SU-DHL-6 (cell line): ENCODE data around the gene UQCRQ.
"Not testable (repeated sequence)": the region's sequence is repeated elsewhere in the genome, so short reads cannot be mapped to it uniquely, and the experiment has no call there.

ENCODE experiments used
- H2AFZ ChIP-seq: fragments of 200-600 bp; sonication (generic); 2 replicates; pipeline ENCODE4 v1.6.1; 2014; ENCODE audit warnings: low read depth, mild to moderate bottlenecking, moderate library complexity, mixed read lengths, antibody characterized with exemption, low read length; ENCODE audit not compliant: severe bottlenecking
- H3F3A ChIP-seq: fragments of 200-600 bp; shearing (Covaris generic); 2 replicates; pipeline ENCODE4 v1.6.0; 2016; ENCODE audit warnings: antibody characterized with exemption, mild to moderate bottlenecking; ENCODE audit not compliant: insufficient read depth
- H3K27ac ChIP-seq: fragments of 200-600 bp; sonication (generic); 2 replicates; pipeline ENCODE4 v1.5.1; 2016; ENCODE audit warnings: low read depth, mild to moderate bottlenecking, low read length, moderate library complexity, mixed read lengths
- H3K27me3 ChIP-seq: fragments of 200-600 bp; sonication (generic), shearing (Covaris generic); 2 replicates; pipeline ENCODE4 v1.6.0; 2014; ENCODE audit warnings: mild to moderate bottlenecking, low read length
- H3K36me3 ChIP-seq: fragments of 200-600 bp; sonication (generic); 2 replicates; pipeline ENCODE4 v1.6.1; 2014; ENCODE audit warnings: mild to moderate bottlenecking, low read length, mixed read lengths
- H3K4me2 ChIP-seq: fragments of 300-600, 200-600 bp; shearing (Covaris generic), sonication (generic); 2 replicates; pipeline ENCODE4 v1.6.0; 2014; ENCODE audit warnings: low read length, low read depth, mild to moderate bottlenecking; ENCODE audit not compliant: poor library complexity, severe bottlenecking
- H3K4me3 ChIP-seq: fragments of 200-600 bp; sonication (generic); 2 replicates; pipeline ENCODE4 v1.5.1; 2014; ENCODE audit warnings: antibody characterized with exemption, low read length, mild to moderate bottlenecking, mixed read lengths; ENCODE audit not compliant: insufficient read depth, poor library complexity, severe bottlenecking
- H3K79me2 ChIP-seq: fragments of 200-600 bp; sonication (generic); 2 replicates; pipeline ENCODE4 v1.6.1; 2014; ENCODE audit warnings: mild to moderate bottlenecking, low read length, moderate library complexity; ENCODE audit not compliant: insufficient read depth
- H3K9ac ChIP-seq: fragments of 200-600 bp; sonication (generic); 2 replicates; pipeline ENCODE4 v1.7.0; 2014; ENCODE audit warnings: mild to moderate bottlenecking, low read length
- H3K9me2 ChIP-seq: fragments of 200-600 bp; sonication (generic); replicated peaks from 2 replicates; pipeline ENCODE4 v1.6.1; 2014; ENCODE audit warnings: low read length; ENCODE audit not compliant: insufficient read depth
- H3K9me3 ChIP-seq: fragments of 200-600 bp; sonication (generic); 2 replicates; pipeline ENCODE4 v1.6.1; 2014; ENCODE audit warnings: low read length, mixed read lengths; ENCODE audit not compliant: insufficient read depth
- H4K20me1 ChIP-seq: fragments of 200-600 bp; sonication (generic); 2 replicates; pipeline ENCODE4 v1.6.1; 2014; ENCODE audit warnings: low read depth, mild to moderate bottlenecking, antibody characterized with exemption, low read length, moderate library complexity, mixed read lengths
- CTCF ChIP-seq: fragments of 200-600 bp; sonication (generic); IDR thresholded peaks from one replicate; pipeline ENCODE4 v1.5.1; 2017; ENCODE audit warnings: antibody characterized with exemption, mild to moderate bottlenecking, low read length, moderate library complexity; ENCODE audit not compliant: insufficient read depth, poor library complexity, severe bottlenecking
- EZH2phosphoT487 ChIP-seq: fragments of 200-600 bp; sonication (generic), shearing (Covaris generic); conservative IDR thresholded peaks from 2 replicates; pipeline ENCODE4 v1.6.1; 2018; ENCODE audit warnings: mild to moderate bottlenecking, antibody characterized with exemption, low read length, moderate library complexity, mixed read lengths

The UQCRQ gene

GRCh38 chr5:132853323-132853722 lies 13.1 kb upstream of the UQCRQ start:
- no peaks in the 10 kb centered on the region for H3K27me3 ChIP-seq
- H3K9me2 ChIP-seq: no peaks in the 10 kb centered on the region
- H3K9me3 ChIP-seq: no peaks in the 10 kb centered on the region
- no peak overlapping the region for H3K9ac ChIP-seq
- no peaks in the 10 kb centered on the region for H4K20me1 ChIP-seq
- TF ChIP-seq CTCF: no peak
- TF ChIP-seq EZH2phosphoT487: no peak
- H3K4me3 ChIP-seq: no peak overlapping the region
- H3K27ac ChIP-seq: no peak overlapping the region
- no peaks in the 10 kb centered on the region for H3K79me2 ChIP-seq
- no peaks in the 10 kb centered on the region for H3K36me3 ChIP-seq
- H3F3A ChIP-seq: no peaks in the 10 kb centered on the region
- H2AFZ ChIP-seq: no peak overlapping the region
- no peak overlapping the region for H3K4me2 ChIP-seq

- Histone ChIP-seq H3K9ac (no peak overlapping the region), H3K4me3 (no peak overlapping the region), H3K27ac (no peak overlapping the region), H3K79me2 (no peaks in the 10 kb centered on the region), H3K9me3 (no peaks in the 10 kb centered on the region), H3K4me2 (no peak overlapping the region), H3F3A (no peaks in the 10 kb centered on the region), H3K36me3 (no peaks in the 10 kb centered on the region), H3K9me2 (no peaks in the 10 kb centered on the region), H2AFZ (no peak overlapping the region), H3K27me3 (no peaks in the 10 kb centered on the region), H4K20me1 (no peaks in the 10 kb centered on the region)
- no peak for TF ChIP-seq EZH2phosphoT487
- TF ChIP-seq CTCF: no peak
Measured at GRCh38 chr5:132853790-132854189, 12.7 kb upstream of the UQCRQ start.

DNA sequence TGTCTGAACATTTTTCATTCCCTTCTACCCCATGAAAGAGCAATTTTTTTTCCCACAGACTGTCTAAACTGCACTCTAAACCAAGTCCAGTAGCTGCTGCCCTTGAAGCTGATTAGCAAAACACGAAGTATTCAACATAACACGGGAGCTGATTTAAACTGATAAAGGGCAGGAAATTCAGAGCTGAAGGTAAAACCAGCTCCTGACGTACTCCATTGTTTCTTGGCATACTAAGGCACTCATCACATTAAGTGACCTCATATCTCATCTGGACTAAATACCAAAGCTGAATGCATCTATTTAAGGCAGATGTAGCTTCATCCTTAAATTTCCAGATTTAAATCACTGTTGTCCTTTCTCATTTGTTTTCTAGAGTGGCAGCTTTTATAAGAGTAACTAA lies 12.1 kb upstream of the UQCRQ start:
- Histone ChIP-seq H4K20me1 (no peaks in the 10 kb centered on the region), H3K27me3 (no peaks in the 10 kb centered on the region), H3K27ac (no peak overlapping the region), H3K79me2 (no peaks in the 10 kb centered on the region), H3K36me3 (no peaks in the 10 kb centered on the region), H3K4me2 (no peak overlapping the region), H3K9me3 (no peaks in the 10 kb centered on the region), H3F3A (no peaks in the 10 kb centered on the region), H3K4me3 (no peak overlapping the region), H3K9me2 (no peaks in the 10 kb centered on the region), H2AFZ (no peak overlapping the region), H3K9ac (no peak overlapping the region)
- TF ChIP-seq EZH2phosphoT487 (no peak), CTCF (no peak)

DNA sequence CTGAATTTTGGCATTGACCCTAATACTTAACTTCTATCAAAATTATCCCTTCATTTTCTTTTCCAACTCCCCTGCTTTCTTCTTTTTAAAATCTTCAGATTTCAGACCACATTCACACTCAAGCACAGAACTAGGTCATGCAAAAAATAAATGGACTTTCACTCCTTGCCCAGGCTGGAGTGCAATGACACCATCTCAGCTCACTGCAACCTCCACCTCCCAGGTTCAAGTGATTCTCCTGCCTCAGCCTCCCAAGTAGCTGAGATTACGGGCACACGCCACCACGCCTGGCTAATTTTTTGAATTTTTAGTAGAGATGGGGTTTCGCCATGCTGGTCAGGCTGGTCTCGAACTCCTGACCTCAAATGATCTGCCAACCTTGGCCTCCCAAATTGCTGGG lies 11.4 kb upstream of the UQCRQ start:
- not testable (repeated sequence) for H3K27me3 ChIP-seq, H3K27ac ChIP-seq, H4K20me1 ChIP-seq, H3F3A ChIP-seq, H3K4me2 ChIP-seq, H3K79me2 ChIP-seq, H3K4me3 ChIP-seq, H3K9me3 ChIP-seq, H3K9ac ChIP-seq, H3K36me3 ChIP-seq, H3K9me2 ChIP-seq, H2AFZ ChIP-seq
